Glutamatergic neuron (in vitro differentiated cells): ENCODE results near the gene MGAT4C. TPM values are rescaled to one million over a fixed set of nuclear protein-coding genes. Genes with fewer than 3 reads are reported as not detected.

Experiments
- DNase-seq: peaks from one replicate; pipeline ENCODE4 v3.0.0; 2022
- H3K27ac Mint-ChIP-seq: one replicate; pipeline ENCODE4 v1.8.0; 2020; ENCODE audit warnings: mild to moderate bottlenecking, mixed read lengths, inconsistent platforms; ENCODE audit not compliant: unreplicated experiment
- H3K27me3 Mint-ChIP-seq: one replicate; pipeline ENCODE4 v1.8.0; 2020; ENCODE audit warnings: mild to moderate bottlenecking, moderate library complexity, mixed read lengths, inconsistent platforms; ENCODE audit not compliant: unreplicated experiment
- H3K36me3 Mint-ChIP-seq: one replicate; pipeline ENCODE4 v1.8.0; 2020; ENCODE audit warnings: mild to moderate bottlenecking, mixed read lengths, inconsistent platforms; ENCODE audit not compliant: unreplicated experiment
- H3K4me1 Mint-ChIP-seq: one replicate; pipeline ENCODE4 v1.8.0; 2020; ENCODE audit warnings: mild to moderate bottlenecking, low read depth, mixed read lengths, inconsistent platforms; ENCODE audit not compliant: unreplicated experiment
- H3K4me3 Mint-ChIP-seq: one replicate; pipeline ENCODE4 v1.8.0; 2020; ENCODE audit warnings: mild to moderate bottlenecking, mixed read lengths, inconsistent platforms; ENCODE audit not compliant: unreplicated experiment
- H3K9me3 Mint-ChIP-seq: one replicate; pipeline ENCODE4 v1.8.0; 2020; ENCODE audit warnings: mild to moderate bottlenecking, moderate library complexity, mixed read lengths, inconsistent platforms; ENCODE audit not compliant: unreplicated experiment
- CTCF ChIP-seq: fragments of 200-600 bp; sonication (generic); IDR thresholded peaks from one replicate; pipeline ENCODE4 v1.5.0; 2021; ENCODE audit not compliant: partially characterized antibody, unreplicated experiment
- total RNA-seq: library from RNA; stranded (reverse); fragmentation: NEBNext Ultra II Directional; extraction: Animal tissue kit (Norgen Biotek cat#: 25700); gene quantifications from one replicate; pipeline ENCODE4 v1.2.1, GENCODE V29; 2021; ENCODE audit not compliant: unreplicated experiment

The MGAT4C gene
- total RNA-seq, 1 donor from 2014 or later = 0.98 TPM

DNA sequence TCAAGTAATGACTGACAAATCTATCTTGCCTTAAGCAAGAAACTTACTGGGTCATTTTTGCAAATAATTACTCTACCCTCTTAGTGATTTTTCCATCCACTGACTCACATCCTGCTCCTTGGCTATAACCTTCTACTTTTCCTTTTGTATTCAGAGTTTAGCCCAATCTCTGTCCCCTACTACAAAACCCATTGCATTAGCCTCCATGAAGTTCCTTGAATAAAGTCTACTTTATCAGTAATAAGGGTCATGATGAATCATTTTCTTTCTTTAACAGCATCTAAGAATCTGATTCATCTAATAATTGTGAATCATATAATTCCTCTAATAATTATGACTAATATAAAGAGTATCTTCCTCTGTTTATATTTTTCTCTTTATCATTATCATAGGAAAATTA, 249.5 kb downstream of the MGAT4C start:
- H3K4me3 Mint-ChIP-seq = no peak overlapping the region

DNA sequence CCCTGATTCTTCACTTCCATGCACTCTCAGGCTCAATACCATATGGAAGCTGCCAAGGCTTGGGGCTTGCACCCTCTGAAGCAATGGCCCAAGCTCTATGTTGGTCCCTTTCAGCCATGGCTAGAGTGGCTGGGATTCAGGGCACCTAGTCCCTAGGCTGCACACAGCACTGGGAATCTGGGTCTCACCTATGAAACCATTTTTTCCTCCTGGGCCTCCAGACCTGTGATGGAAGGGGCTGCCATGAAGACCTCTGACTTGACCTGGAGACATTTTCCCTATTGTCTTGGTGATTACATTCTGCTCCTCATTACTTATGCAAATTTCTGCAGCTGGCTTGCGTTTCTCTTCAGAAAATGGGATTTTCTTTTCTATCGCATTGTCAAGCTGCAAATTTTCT, 258.1 kb downstream of the MGAT4C start:
- Mint-ChIP-seq H3K4me1 (no peaks in the 10 kb centered on the region), H3K9me3 (peaks cover 8% of the 10 kb centered on the region), H3K36me3 (peaks cover 11% of the 10 kb centered on the region), H3K27ac (no peak overlapping the region), H3K27me3 (peaks cover 4% of the 10 kb centered on the region), H3K4me3 (no peak overlapping the region)
- TF ChIP-seq CTCF = no peak
- DNase-seq = no peak

More for the DNA sequence above, 249.5 kb downstream of the MGAT4C start:
- Mint-ChIP-seq H3K36me3 (no peaks in the 10 kb centered on the region), H3K27ac (no peak overlapping the region), H3K4me1 (no peaks in the 10 kb centered on the region), H3K9me3 (no peaks in the 10 kb centered on the region), H3K27me3 (no peaks in the 10 kb centered on the region)
- no peak for DNase-seq
- TF ChIP-seq CTCF = no peak

DNA sequence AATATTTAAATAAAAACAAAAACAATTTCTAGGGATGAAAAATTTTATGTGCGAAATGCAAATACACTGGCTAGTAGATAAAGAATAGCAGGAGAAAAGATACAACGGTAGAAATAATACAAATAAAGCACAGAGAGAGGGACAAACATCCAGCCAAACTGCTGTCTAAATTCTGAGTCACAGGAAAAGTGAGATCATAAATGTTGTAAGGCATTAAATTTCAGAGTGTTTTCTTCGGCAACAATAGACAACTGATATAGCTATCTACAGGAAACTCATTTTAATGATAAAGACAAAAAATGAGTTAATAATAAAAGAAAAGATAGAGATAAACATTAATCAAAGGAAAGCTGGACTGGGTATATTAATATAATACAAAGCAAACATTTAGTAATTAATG, 259.9 kb downstream of the MGAT4C start:
- H3K27me3 Mint-ChIP-seq = peaks cover 4% of the 10 kb centered on the region
- no peaks in the 10 kb centered on the region for H3K4me1 Mint-ChIP-seq
- peaks cover 11% of the 10 kb centered on the region for H3K36me3 Mint-ChIP-seq
- H3K27ac Mint-ChIP-seq = no peak overlapping the region
- TF ChIP-seq CTCF = no peak
- DNase-seq = no peak
- peaks cover 12% of the 10 kb centered on the region for H3K9me3 Mint-ChIP-seq
- no peak overlapping the region for H3K4me3 Mint-ChIP-seq

DNA sequence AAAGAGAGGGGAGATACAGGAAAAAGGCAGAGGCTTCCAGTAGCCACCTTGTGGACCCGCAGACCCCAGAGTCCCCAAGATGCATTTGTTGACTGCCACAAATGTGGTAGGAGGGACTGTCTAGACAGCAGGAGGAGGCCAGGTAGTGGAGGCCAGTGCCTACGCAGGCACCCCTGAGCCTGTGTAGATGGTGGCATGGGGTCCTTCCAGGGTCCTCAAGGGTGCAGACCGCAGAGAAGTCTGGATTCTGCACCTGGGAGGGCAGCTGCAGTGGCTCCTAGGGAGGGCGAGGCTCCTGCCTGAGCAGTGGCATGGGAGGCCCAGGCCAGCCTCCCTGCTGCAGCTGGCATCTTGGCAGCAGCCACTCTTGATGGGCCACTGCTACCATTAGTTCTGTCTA, 262.4 kb downstream of the MGAT4C start:
- Mint-ChIP-seq H3K9me3 (peaks cover 12% of the 10 kb centered on the region), H3K27ac (no peak overlapping the region), H3K27me3 (peaks cover 6% of the 10 kb centered on the region), H3K4me1 (no peaks in the 10 kb centered on the region), H3K4me3 (no peak overlapping the region), H3K36me3 (peaks cover 6% of the 10 kb centered on the region)
- DNase-seq = no peak
- TF ChIP-seq CTCF = no peak

DNA sequence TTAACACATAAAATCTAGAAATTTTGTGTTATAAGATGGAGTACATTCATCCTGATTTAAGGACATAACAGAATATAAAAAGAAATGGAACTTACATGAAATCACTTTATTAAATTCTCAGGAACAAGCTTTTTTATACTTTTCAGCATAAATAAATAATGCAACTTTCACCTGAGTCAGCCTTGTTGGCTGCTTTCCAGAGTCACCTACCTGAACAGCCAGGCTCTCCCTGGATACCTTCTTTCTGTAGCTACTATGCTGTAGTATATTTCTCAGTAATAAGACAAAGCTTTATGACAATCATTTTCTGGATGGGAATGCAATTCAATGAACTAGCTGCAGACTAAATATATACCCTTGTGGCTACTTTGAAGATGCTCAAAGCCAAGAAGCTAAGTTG, 270.2 kb downstream of the MGAT4C start:
- Mint-ChIP-seq H3K27ac (no peak overlapping the region), H3K36me3 (no peaks in the 10 kb centered on the region), H3K4me3 (no peak overlapping the region), H3K27me3 (peaks cover 2% of the 10 kb centered on the region), H3K4me1 (no peaks in the 10 kb centered on the region), H3K9me3 (no peaks in the 10 kb centered on the region)
- TF ChIP-seq CTCF = no peak
- DNase-seq = no peak
